GM18519 (cell line): ENCODE results near the gene SLC5A5.

Experiments used
- ATAC-seq: cut with Tn5 transposase; IDR thresholded peaks from one replicate; pipeline ENCODE4 v1.9.1; 2021; ENCODE audit warnings: mild to moderate bottlenecking, moderate library complexity; ENCODE audit not compliant: unreplicated experiment, low FRiP score

Gene SLC5A5

GRCh38 chr19:17871878-17872250, at the start of gene SLC5A5:
Gene SLC5A5 (plus strand): TSS chr19:17871945. CDS start chr19:17872320, 375 bp downstream.
- no peak for ATAC-seq

DNA sequence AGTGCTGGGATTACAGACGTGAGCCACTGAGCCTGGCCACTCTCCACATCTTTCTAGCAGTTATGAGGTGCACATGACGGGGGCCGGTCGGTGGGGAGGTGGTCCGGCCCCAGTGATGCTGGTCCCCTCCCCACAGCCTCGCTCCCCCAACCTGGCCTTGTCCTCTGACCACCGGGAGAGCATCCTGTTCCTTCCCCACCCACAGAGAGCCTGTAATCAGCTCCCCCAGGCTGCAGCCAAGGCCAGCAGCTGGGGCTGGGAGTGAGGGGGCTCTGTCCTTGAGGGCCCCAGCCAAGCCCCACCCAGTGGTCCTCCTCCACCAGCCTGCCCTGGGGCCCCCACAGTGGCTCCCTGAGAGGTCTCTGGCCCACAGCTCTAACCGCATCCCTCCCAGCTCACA, 47.4 kb upstream of the SLC5A5 start:
- ATAC-seq: no peak

DNA sequence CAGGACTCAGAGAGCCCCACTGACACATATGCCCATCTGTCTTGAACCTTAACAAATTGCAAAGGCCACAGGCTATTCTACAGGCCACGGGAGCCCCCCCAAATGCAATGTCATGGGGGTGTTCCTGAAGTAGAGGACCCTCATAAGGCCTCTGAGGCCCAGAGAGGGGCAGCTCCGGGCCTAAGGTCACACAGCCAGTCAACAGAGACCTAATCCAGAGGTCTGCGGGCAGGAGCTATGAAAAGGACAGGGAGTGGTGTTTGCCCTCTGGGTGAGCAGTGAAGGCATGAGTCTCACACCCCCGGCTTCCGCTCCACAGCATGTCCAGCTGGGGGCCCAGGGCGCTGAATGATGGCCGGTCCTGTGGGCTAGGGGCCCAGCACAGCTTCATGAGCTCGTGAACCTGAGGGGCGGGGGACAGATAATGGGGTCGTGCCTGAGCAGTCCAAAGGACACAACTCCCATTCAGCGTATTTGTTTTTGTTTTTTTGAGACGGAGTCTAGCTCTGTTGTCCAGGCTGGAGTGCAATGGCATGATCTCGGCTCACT, 45.2 kb upstream of the SLC5A5 start:
- ATAC-seq: no peak

DNA sequence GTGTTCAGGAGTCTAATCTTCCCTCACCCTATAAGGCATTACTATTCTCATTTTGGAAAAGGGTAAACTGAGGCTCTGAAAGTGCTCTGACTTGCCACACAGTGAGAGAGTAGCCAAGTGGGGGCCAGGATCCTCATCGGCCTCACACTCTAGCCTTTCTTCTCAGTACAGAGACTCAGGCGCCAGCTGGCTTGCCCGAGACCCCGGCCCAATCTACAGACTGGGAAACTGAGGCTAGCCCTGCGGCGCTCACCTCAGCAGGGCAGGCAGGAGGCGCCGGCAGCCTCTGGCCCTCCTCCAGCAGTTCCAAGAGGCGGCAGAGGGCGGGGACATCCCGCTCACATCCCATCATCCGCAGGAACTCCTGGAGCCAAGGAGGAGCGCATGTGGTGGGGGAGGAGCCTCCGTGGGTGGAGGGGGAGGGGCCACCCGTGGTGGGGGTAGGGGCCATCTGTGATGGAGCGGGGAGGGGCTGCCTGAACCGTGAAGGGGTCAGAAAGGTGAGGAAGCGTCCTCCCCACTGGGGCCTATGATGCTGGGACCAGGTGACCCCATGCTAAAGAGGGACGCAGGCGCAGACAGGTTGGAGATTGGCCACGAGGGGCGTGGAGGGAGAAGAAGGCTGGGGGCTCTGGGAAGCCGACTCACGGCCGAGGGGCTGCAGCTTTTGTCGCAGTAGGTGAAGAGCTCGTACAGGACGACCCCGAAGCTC, 41.7 kb upstream of the SLC5A5 start:
- ATAC-seq: no peak

DNA sequence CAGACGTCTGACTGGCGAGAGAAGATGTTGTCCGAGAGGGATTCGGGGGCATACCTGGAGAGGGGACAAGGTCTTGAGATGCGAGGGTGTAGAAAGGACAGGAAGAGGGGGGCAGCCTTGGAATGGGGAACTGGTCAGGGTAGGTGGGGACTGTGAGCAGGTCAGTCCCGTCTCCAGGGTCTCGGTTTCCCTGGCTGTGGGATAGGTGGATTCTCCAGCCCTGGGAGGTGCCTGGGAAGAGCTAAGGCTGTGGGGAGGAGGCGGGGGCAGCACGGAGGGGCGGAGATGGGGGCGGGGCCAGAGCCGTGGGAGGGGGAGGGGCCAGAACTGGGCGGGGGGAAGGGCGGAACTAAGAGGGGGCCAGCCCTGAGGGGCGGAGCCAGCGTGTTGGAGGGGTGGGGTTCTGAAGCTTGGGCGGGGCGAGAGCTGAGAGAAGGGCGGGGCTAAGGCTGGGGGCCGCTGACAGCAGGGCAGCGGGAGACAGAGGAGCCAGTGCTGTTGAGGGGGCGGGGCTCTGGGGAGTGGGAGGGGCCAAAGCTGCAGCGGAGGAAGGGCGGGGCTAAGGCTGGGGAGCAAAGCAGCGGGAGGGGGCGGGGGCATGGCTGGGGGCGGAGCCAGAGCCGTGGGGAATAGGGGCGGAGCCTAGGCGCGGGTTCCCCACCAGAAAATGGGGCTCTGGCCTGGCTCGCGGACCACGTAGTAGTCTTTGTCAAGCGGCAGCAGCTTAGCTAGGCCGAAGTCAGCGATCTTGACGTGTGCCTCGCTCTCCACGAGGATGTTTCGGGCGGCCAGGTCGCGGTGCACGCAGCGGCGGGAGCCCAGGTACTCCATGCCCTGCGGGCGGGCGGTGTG, 41.0 kb upstream of the SLC5A5 start:
- ATAC-seq: no peak

DNA sequence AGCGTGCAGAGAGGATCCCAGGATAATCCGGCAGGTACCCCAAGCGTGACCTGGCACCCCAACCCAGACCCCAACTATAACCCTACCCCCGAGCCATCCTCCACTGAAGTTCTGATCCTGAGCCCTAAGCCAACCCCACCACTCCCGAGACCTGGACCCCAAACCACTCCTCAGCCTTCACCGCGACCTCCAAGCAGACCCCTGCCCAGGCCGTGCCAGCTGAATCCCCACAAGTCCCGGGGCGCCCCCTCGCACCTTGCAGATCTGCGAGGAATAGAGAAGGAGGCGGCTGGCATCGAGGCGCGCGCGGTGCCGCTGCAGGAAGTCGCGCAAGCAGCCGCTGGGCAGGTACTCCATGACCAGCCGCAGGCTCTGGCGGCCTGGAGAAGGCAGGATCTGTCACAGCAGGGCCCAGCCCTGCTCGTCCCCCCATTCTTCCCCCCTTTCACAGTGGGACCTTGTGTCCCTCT, 40.3 kb upstream of the SLC5A5 start:
- ATAC-seq: no peak

- no peak for ATAC-seq
Observed at GRCh38 chr19:17832443-17833208, 39.1 kb upstream of the SLC5A5 start.

GRCh38 chr19:17834350-17835181, 37.2 kb upstream of the SLC5A5 start:
- ATAC-seq: no peak

- ATAC-seq: no peak
Observed at GRCh38 chr19:17835182-17836006, 36.4 kb upstream of the SLC5A5 start.

DNA sequence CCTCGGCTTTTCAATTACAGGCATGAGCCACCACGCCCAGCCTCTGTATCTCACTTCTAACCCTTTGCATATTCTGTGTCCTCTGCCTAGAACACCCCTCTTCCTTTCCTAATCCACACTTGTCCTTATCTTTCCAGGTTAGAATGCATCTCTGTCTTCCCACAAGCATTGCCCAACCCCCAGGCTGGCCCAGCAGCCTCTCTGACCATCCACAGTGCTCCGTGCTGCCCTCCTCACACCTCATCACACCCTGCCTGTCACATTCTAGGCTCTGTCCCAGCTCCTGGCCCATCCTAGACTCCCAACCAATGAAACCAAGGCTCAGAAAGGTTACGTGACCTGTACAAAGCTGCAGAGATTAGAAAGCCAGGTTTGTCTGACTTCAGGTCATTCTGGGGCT, 35.2 kb upstream of the SLC5A5 start:
- ATAC-seq: no peak

GRCh38 chr19:17837972-17838371, 33.8 kb upstream of the SLC5A5 start:
- no peak for ATAC-seq

DNA sequence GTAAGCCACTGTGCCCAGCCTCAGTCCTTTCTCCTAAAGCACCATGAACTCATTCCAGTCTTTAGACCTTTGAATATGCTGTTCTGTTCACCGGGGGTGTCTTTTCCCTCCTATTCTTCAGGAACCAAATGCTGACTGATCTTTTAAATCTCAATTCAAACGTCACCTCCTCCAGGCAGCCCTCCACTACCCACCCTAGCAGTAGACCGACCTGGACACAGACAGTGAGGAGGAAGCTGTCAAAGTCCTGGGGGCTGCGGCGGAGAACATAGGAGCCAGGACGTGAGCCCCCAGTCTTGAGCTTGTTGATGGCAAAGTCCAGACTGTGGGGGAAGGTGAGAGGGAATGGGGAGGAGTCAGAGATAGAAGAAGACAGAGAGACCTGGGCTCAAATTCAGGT, 31.7 kb upstream of the SLC5A5 start:
- ATAC-seq: no peak

DNA sequence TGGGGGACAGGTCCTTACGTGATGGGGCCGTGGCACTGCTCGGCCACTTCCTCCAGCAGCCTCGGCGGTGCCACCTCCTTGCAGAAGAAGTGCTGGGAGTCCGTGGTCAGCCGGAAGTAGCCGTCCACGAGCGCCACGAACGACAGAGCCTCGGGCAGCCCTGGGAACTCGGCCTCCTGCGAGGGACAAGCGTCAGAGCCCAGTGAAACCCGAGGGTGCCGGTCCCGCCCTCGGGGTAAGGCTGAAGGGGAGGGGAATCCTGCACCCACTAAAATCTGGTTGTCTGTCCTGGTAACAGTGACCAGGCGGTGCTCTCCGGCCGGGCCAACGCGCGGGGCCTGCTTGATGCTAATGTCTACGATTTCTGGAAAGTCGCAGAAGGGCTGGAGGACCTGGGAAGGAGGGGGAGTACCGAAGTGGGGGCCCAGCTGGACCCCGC, 30.4 kb upstream of the SLC5A5 start:
- no peak for ATAC-seq

GRCh38 chr19:17841810-17842662, 29.7 kb upstream of the SLC5A5 start:
- no peak for ATAC-seq

DNA sequence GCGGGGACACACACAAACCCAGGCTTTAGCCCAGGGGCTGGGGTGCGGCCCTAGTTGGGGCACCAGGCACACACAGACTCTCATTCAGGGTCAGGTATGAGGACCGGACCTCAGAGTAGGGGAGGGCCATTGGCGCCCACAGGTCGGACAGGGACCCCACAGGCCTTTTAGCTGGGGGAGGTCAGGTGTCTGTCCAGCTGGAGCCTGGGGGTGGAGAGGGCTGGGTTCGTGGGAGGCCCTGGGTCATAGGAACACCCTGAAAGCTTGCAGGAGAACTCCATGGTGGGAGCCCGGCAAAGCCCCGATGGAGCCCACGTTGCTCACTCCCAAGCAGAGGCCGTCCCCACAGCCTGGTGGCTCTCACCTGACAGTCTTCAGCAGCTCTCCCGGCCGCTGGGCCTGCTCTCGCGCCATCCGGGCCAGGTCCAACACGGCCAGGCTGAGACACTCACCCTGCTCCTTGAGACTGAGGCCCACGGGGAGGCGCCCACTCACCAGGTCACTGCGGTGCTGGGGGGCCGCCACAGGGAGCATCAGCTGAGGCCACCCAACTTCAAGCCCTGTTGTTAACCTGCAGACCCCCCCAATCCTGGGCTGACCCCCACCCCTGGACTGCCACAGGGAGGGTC, 29.0 kb upstream of the SLC5A5 start:
- no peak for ATAC-seq

DNA sequence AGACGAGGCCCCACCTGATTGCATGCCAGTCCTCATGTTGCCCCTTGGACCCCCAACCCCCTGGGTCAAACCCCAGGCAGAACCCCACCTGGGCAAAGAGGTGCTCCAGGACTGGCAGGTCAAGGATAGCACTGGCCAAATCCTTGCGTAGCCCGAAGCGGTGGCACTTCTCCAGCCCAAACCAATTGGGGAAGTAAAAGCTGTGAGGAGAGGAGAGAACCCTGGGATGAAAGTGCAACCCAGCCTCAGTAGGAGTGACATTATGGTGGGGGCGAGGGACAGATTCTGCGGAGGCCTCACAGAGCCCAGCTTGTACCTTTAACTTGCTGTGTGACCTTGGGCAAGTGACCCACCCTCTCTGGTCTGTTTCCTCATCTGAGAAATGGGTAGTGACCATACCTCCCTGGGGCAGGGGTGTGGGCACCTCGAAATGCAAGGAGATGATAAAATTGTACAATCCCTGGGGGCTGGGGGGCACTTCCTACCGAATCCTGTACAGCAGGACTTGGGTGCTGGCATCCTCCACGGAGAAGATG, 28.4 kb upstream of the SLC5A5 start:
- no peak for ATAC-seq

GRCh38 chr19:17843908-17844490, 27.7 kb upstream of the SLC5A5 start:
- ATAC-seq: no peak
